ENCODE measurements around the gene SEPTIN10. TPM values are rescaled to one million over a fixed set of nuclear protein-coding genes. Genes with fewer than 3 reads are reported as not detected.
"Not testable (repeated sequence)": the region's sequence is repeated elsewhere in the genome, so short reads cannot be mapped to it uniquely, and the experiment has no call there.

The SEPTIN10 gene
- total RNA-seq, 2 donors from 2014 or later: 44.9 to 46.5 TPM

GRCh38 chr2:109545828-109546713 is 67.7 kb downstream of the SEPTIN10 start:
- 28 to 31% methylated on average over 10 of the region's 10 CpGs for WGBS, 2 donors

GRCh38 chr2:109542384-109542783 is 71.4 kb downstream of the SEPTIN10 start:
- intact Hi-C loops (cut with DNase I): loop anchor here (10.0 kb wide), 1 partner anchor 172 kb away; no protein-coding TSS in a partner anchor
- ATAC-seq (no peak), DNase-seq (no peak)
- Histone ChIP-seq H3K27ac (no peak overlapping the region), H3K36me3 (replicated peaks in 1 of 2; ENCODE audit: insufficient read depth in 1 of 2, low read depth in 2 of 2) (no peaks in the 10 kb centered on the region), H3K9me3 (no peaks in the 10 kb centered on the region), H3K4me3 (no peak overlapping the region), H3K27me3 (no peaks in the 10 kb centered on the region), H3K4me1 (no peaks in the 10 kb centered on the region)
- TF ChIP-seq POLR2A (IDR thresholded peaks at IDR 0.05): no peak
- TF ChIP-seq, protein P1, sequence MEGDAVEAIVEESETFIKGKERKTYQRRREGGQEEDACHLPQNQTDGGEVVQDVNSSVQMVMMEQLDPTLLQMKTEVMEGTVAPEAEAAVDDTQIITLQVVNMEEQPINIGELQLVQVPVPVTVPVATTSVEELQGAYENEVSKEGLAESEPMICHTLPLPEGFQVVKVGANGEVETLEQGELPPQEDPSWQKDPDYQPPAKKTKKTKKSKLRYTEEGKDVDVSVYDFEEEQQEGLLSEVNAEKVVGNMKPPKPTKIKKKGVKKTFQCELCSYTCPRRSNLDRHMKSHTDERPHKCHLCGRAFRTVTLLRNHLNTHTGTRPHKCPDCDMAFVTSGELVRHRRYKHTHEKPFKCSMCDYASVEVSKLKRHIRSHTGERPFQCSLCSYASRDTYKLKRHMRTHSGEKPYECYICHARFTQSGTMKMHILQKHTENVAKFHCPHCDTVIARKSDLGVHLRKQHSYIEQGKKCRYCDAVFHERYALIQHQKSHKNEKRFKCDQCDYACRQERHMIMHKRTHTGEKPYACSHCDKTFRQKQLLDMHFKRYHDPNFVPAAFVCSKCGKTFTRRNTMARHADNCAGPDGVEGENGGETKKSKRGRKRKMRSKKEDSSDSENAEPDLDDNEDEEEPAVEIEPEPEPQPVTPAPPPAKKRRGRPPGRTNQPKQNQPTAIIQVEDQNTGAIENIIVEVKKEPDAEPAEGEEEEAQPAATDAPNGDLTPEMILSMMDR (IDR thresholded peaks at IDR 0.05): no peak
- 88 to 94% methylated on average over 6 of the region's 6 CpGs for WGBS, 2 donors

More at GRCh38 chr2:109545828-109546713, 67.7 kb downstream of the SEPTIN10 start:
- ATAC-seq: peak; percentile 81
- H3K27me3 ChIP-seq: no peaks in the 10 kb centered on the region
- intact Hi-C loops (cut with DNase I): loop anchor here (5.0 to 10.0 kb wide), 2 partner anchors 169 to 186 kb away; no protein-coding TSS in a partner anchor
- H3K27ac ChIP-seq: no peak overlapping the region
- no peaks in the 10 kb centered on the region for H3K4me1 ChIP-seq
- no peaks in the 10 kb centered on the region for H3K36me3 ChIP-seq (replicated peaks in 1 of 2; ENCODE audit: insufficient read depth in 1 of 2, low read depth in 2 of 2)
- DNase-seq: peak; percentile 56 to 78 (median 66)
- H3K4me3 ChIP-seq: no peak overlapping the region
- TF ChIP-seq POLR2A (IDR thresholded peaks at IDR 0.05): no peak
- TF ChIP-seq, protein P1 (IDR thresholded peaks at IDR 0.05): peak; percentile 73 to 96 (median 93)
- no peaks in the 10 kb centered on the region for H3K9me3 ChIP-seq

- TF ChIP-seq POLR2A (IDR thresholded peaks at IDR 0.05): no peak
- TF ChIP-seq, protein P1 (IDR thresholded peaks at IDR 0.05): no peak
- no peak overlapping the region for H3K27ac ChIP-seq
- ATAC-seq (no peak), DNase-seq (no peak)
- no peaks in the 10 kb centered on the region for H3K9me3 ChIP-seq
- no peak overlapping the region for H3K4me3 ChIP-seq
- intact Hi-C loops (cut with DNase I): no loop called here
- H3K27me3 ChIP-seq: no peaks in the 10 kb centered on the region
- H3K36me3 ChIP-seq (replicated peaks in 1 of 2; ENCODE audit: insufficient read depth in 1 of 2, low read depth in 2 of 2): no peaks in the 10 kb centered on the region
- H3K4me1 ChIP-seq: peaks cover 9% of the 10 kb centered on the region
- WGBS, 2 donors: 78 to 84% methylated on average over 8 of the region's 8 CpGs
Observed at GRCh38 chr2:109538546-109538945, 75.2 kb downstream of the SEPTIN10 start.

- no peak overlapping the region for H3K27ac ChIP-seq
- H3K4me3 ChIP-seq: no peak overlapping the region
- no peak for TF ChIP-seq POLR2A (IDR thresholded peaks at IDR 0.05)
- TF ChIP-seq, protein P1 (IDR thresholded peaks at IDR 0.05): no peak
- intact Hi-C loops (cut with DNase I): no loop called here
- DNase-seq (no peak), ATAC-seq (no peak)
- 77 to 84% methylated on average over 9 to 10 of the region's 10 CpGs for WGBS, 2 donors
- H3K9me3 ChIP-seq: no peaks in the 10 kb centered on the region
- H3K27me3 ChIP-seq: no peaks in the 10 kb centered on the region
- H3K4me1 ChIP-seq: peaks cover 9% of the 10 kb centered on the region
- H3K36me3 ChIP-seq (replicated peaks in 1 of 2; ENCODE audit: insufficient read depth in 1 of 2, low read depth in 2 of 2): no peaks in the 10 kb centered on the region
Observed at GRCh38 chr2:109537565-109538222, 76.1 kb downstream of the SEPTIN10 start.

DNA sequence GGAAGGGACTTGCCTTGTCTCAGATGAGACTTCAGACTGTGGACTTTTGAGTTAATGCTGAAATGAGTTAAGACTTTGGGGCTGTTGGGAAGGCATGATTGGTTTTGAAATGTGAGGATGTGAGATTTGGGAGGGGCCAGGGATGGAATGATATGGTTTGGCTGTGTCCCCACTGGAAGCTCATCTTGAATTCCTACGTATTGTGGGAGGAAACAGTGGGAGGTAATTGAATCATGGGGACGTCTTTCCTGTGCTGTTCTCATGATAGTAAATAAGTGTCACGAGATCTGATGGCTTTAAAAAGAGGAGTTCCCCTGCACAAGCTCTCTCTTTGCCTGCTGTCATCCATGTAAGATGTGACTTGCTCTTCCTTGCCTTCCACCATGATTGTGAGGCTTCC is 77.2 kb downstream of the SEPTIN10 start:
- ATAC-seq; H3K4me3 ChIP-seq; H3K9me3 ChIP-seq; DNase-seq; H3K36me3 ChIP-seq (replicated peaks in 1 of 2; ENCODE audit: insufficient read depth in 1 of 2, low read depth in 2 of 2); H3K4me1 ChIP-seq; H3K27me3 ChIP-seq; H3K27ac ChIP-seq; intact Hi-C loops (cut with DNase I): not testable (repeated sequence)
- WGBS, 2 donors: 77 to 88% methylated on average over 3 of the region's 3 CpGs

Measured in body of pancreas (tissue), 4 donors.